Measurements from ENCODE around the gene ATOH7.

ATOH7 gene

GRCh38 chr10:68231106-68231816 is 652 bp downstream of the ATOH7 start:
- no peak for TF ChIP-seq MAX (IDR thresholded peaks at IDR 0.05; ENCODE audit: low read depth, low read length)
- TF ChIP-seq CTCF (IDR thresholded peaks at IDR 0.05; ENCODE audit: low read depth, low read length) = peak; percentile 14
- peak overlapping the region; percentile 65 for H3K4me3 ChIP-seq (ENCODE audit: low read depth, low read length)
- DNase-seq (ENCODE audit: low read depth) = peak; percentile 88

- H3K4me3 ChIP-seq (ENCODE audit: low read depth, low read length) = no peak overlapping the region
- DNase-seq (ENCODE audit: low read depth) = no peak
- no peak for TF ChIP-seq POLR2A (IDR thresholded peaks at IDR 0.05; ENCODE audit: extremely low read depth, insufficient read length)
- no peak for TF ChIP-seq MAX (IDR thresholded peaks at IDR 0.05; ENCODE audit: low read depth, low read length)
- TF ChIP-seq CTCF (IDR thresholded peaks at IDR 0.05; ENCODE audit: low read depth, low read length) = no peak
- no peak for TF ChIP-seq MYC (IDR thresholded peaks at IDR 0.05; ENCODE audit: low read depth, low read length)
Measured at GRCh38 chr10:68230268-68230667, 1.6 kb downstream of the ATOH7 start.

- TF ChIP-seq CTCF (IDR thresholded peaks at IDR 0.05; ENCODE audit: low read depth, low read length) = no peak
- no peak for TF ChIP-seq POLR2A (IDR thresholded peaks at IDR 0.05; ENCODE audit: extremely low read depth, insufficient read length)
- TF ChIP-seq MYC (IDR thresholded peaks at IDR 0.05; ENCODE audit: low read depth, low read length) = no peak
- TF ChIP-seq MAX (IDR thresholded peaks at IDR 0.05; ENCODE audit: low read depth, low read length) = no peak
- no peak for DNase-seq (ENCODE audit: low read depth)
- H3K4me3 ChIP-seq (ENCODE audit: low read depth, low read length) = no peak overlapping the region
Measured at GRCh38 chr10:68224810-68225209, 7.1 kb downstream of the ATOH7 start.

- no peak for TF ChIP-seq POLR2A (IDR thresholded peaks at IDR 0.05; ENCODE audit: extremely low read depth, insufficient read length)
- TF ChIP-seq MAX (IDR thresholded peaks at IDR 0.05; ENCODE audit: low read depth, low read length) = no peak
- peak; percentile 24 for TF ChIP-seq CTCF (IDR thresholded peaks at IDR 0.05; ENCODE audit: low read depth, low read length)
- TF ChIP-seq MYC (IDR thresholded peaks at IDR 0.05; ENCODE audit: low read depth, low read length) = no peak
- H3K4me3 ChIP-seq (ENCODE audit: low read depth, low read length) = no peak overlapping the region
- peak; percentile 40 for DNase-seq (ENCODE audit: low read depth)
Measured at GRCh38 chr10:68223535-68224165, 8.3 kb downstream of the ATOH7 start.

- no peak for DNase-seq (ENCODE audit: low read depth)
Measured at GRCh38 chr10:68222391-68222790, 9.5 kb downstream of the ATOH7 start.

More at GRCh38 chr10:68222391-68222790, 9.5 kb downstream of the ATOH7 start:
- H3K4me3 ChIP-seq (ENCODE audit: low read depth, low read length) = no peak overlapping the region
- TF ChIP-seq POLR2A (IDR thresholded peaks at IDR 0.05; ENCODE audit: extremely low read depth, insufficient read length) = no peak
- no peak for TF ChIP-seq MYC (IDR thresholded peaks at IDR 0.05; ENCODE audit: low read depth, low read length)
- TF ChIP-seq MAX (IDR thresholded peaks at IDR 0.05; ENCODE audit: low read depth, low read length) = no peak
- TF ChIP-seq CTCF (IDR thresholded peaks at IDR 0.05; ENCODE audit: low read depth, low read length) = no peak

Measured in NB4 (cell line).